HG03159 (cell line): ENCODE measurements around the gene FGF14.
"Not testable (repeated sequence)": the region's sequence is repeated elsewhere in the genome, so short reads cannot be mapped to it uniquely, and the experiment has no call there.

Experiments
- ATAC-seq: cut with Tn5 transposase; IDR thresholded peaks from one replicate; pipeline ENCODE4 v1.9.1; 2021; ENCODE audit warnings: mild to moderate bottlenecking, moderate library complexity; ENCODE audit not compliant: unreplicated experiment

The FGF14 gene

GRCh38 chr13:102049853-102050252 lies 352.0 kb downstream of the FGF14 start:
- ATAC-seq = no peak

DNA sequence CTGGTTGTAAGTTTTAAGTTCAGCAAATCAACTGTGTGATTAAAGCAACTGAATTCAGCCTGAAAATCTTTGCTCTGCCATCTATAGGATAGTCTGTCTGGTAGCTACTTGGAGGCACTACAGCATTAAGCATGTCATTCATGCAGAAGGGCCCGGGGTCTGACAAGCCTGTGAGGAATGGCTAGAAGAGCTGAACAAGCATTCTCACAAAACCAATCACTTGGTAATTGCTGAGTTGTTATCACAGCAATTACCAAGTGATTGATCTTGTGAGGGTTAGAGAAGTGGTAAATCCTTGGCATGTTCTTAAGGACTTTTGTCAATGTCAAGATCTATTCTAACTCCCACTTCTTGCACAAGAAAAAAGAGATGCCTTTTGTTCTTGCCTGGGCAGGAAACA lies 356.1 kb downstream of the FGF14 start:
- no peak for ATAC-seq

DNA sequence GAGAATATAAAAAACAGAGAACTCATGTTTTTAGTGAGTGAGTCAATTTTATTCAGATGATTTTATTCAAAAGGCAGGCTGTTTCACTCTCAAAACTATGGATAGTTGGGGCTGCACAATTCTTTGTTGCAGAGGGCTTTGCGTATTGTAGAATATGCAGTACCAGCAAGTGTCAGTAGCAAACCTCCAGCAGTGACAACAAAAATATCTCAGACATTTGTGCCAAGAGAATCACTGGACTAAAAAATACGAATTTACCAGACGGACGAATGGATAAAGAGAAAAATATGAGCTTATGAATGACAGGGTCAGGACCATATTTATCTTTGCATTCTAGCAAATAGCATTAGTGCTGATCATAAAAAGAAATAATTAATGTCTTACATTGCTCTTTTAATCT lies 359.1 kb downstream of the FGF14 start:
- no peak for ATAC-seq

- no peak for ATAC-seq
Observed at GRCh38 chr13:102041544-102041943, 360.3 kb downstream of the FGF14 start.

DNA sequence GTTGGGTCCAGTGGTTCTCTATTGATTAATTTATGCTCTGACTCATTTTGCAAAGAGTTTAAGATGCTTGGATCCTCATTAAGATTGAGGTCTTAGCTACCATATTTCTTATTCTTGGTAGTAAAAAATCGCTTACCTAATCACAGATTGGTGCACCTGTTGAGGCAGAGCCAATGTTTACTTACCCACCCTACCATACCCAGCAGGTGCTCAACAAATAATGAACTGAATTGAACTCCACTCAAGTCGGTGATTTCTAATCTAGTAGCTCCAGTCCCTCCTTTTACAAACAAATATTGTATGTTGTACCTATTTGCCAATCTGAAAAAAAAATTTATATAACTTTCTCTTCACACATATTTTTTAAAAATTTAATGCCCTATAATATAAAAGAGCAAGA lies 361.0 kb downstream of the FGF14 start:
- ATAC-seq = no peak

- no peak for ATAC-seq
Observed at GRCh38 chr13:102039264-102039663, 362.6 kb downstream of the FGF14 start.

DNA sequence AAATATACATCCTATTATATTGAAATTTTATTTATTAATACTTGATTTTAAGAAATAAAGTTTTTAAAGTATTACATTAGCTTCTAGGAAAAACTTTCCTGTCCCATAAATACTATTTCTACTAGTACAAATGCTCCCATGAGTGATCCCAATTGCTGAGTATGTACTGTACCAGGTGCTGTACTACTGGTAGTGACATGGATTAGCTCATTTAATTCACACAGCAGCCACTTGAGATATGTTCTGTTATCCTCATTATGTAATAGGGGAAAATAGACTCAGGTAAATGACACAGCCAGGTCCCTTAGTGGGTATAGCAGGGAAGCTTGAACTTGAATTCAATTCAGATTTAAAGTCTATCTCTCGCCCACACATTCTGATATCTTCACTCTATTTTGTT lies 363.1 kb downstream of the FGF14 start:
- ATAC-seq = no peak

- no peak for ATAC-seq
Observed at GRCh38 chr13:102035969-102036368, 365.9 kb downstream of the FGF14 start.

- ATAC-seq = no peak
Observed at GRCh38 chr13:102033857-102034331, 368.0 kb downstream of the FGF14 start.

- no peak for ATAC-seq
Observed at GRCh38 chr13:102033386-102033785, 368.5 kb downstream of the FGF14 start.

- no peak for ATAC-seq
Observed at GRCh38 chr13:102028868-102029267, 373.0 kb downstream of the FGF14 start.

GRCh38 chr13:102028206-102028605 lies 373.6 kb downstream of the FGF14 start:
- no peak for ATAC-seq

- no peak for ATAC-seq
Observed at GRCh38 chr13:102021777-102022176, 380.1 kb downstream of the FGF14 start.

- no peak for ATAC-seq
Observed at GRCh38 chr13:102020611-102021216, 381.1 kb downstream of the FGF14 start.

- no peak for ATAC-seq
Observed at GRCh38 chr13:102018716-102019115, 383.1 kb downstream of the FGF14 start.

DNA sequence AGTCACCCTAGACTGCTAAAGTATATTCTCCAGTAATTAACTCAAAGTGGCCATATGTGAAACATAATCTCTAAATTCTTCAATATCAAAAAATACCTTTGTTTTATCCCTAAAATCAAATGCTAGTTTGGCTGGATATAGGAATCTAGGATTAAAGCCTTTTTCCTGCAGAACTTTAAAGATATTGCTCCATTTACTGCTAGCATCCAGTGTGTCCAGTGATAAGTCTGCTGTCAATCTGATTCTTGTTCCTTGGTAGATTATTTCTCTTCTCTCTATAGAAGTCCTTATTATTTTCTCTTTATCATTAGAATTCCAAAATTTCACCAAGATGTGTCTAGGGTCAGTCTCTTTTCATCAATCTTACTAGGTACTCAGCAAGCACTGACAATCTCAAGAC lies 384.6 kb downstream of the FGF14 start:
- ATAC-seq = no peak

- no peak for ATAC-seq
Observed at GRCh38 chr13:102012299-102013293, 389.3 kb downstream of the FGF14 start.

GRCh38 chr13:102011455-102011854 lies 390.4 kb downstream of the FGF14 start:
- ATAC-seq = not testable (repeated sequence)

GRCh38 chr13:102003848-102004570 lies 397.8 kb downstream of the FGF14 start:
- no peak for ATAC-seq

- ATAC-seq = no peak
Observed at GRCh38 chr13:102002287-102002686, 399.6 kb downstream of the FGF14 start.

DNA sequence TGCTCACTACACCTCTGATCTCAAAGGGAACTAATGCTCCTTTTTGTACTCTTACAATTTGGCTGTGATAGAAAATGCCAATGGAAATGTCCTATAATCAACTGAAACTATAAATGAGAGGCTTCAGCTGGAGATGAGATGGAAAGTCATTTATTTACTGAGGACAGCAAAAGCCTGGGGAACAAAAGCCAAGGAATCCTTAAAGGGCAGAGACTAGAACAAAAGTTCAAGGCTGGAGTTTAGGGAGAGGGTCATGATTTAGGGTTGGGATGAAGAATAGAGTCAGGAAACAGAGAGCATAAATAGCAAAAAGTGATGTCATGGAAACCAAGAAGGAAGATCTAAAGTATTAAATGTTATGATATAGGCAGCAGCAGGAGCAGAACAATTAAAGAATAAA lies 401.1 kb downstream of the FGF14 start:
- no peak for ATAC-seq
